ENCODE measurements around the gene SAFB. TPM values are rescaled to one million over a fixed set of nuclear protein-coding genes. Genes with fewer than 3 reads are reported as not detected.

Gene SAFB
- total RNA-seq, 4 donors from 2014 or later = 90.5 to 368 (median 185) TPM

- DNase-seq = no peak
- peaks cover 0 to 36% (median 9%) of the 10 kb centered on the region in 4 donors for H3K36me3 ChIP-seq
- peaks cover 0 to 25% (median 16%) of the 10 kb centered on the region in 4 donors for H3K4me1 ChIP-seq
- in situ Hi-C loops (cut with MboI; ENCODE audit: low pct_ligation_motif_present in 1 of 4, low pct_unique_long_range_greater_than_20kb in 1 of 4, low sequenced_read_pairs in 3 of 4) (no loop called here), intact Hi-C loops (cut with DNase I; ENCODE audit: low total_unique reads) (no loop called here)
- no peak overlapping the region for H3K27ac ChIP-seq
- no peak overlapping the region for H3K4me3 ChIP-seq
- no peaks in the 10 kb centered on the region for H3K9me3 ChIP-seq
- no peak for TF ChIP-seq POLR2A (IDR thresholded peaks at IDR 0.05)
- TF ChIP-seq EP300 (IDR thresholded peaks at IDR 0.05; ENCODE audit: low read depth) = no peak
- no peak for TF ChIP-seq CTCF (IDR thresholded peaks at IDR 0.05)
- TF ChIP-seq POLR2AphosphoS5 (IDR thresholded peaks at IDR 0.05) = no peak
- 92% methylated on average over 45 of the region's 45 CpGs; no CpG with 5 or more reads in 1 of the 2 donors for WGBS, 2 donors (ENCODE audit: low coverage in 1 of 2)
- no peaks in the 10 kb centered on the region for H3K27me3 ChIP-seq
Measured at GRCh38 chr19:5694167-5694955, 71.5 kb downstream of the SAFB start.

- intact Hi-C loops (cut with DNase I; ENCODE audit: low total_unique reads) (no loop called here), in situ Hi-C loops (cut with MboI; ENCODE audit: low pct_ligation_motif_present in 1 of 4, low pct_unique_long_range_greater_than_20kb in 1 of 4, low sequenced_read_pairs in 3 of 4) (no loop called here)
- peaks cover 0 to 20% (median 15%) of the 10 kb centered on the region in 4 donors for H3K4me1 ChIP-seq
- no peaks in the 10 kb centered on the region for H3K9me3 ChIP-seq
- no peaks in the 10 kb centered on the region for H3K27me3 ChIP-seq
- peaks cover 0 to 36% (median 9%) of the 10 kb centered on the region in 4 donors for H3K36me3 ChIP-seq
- WGBS, 2 donors (ENCODE audit: low coverage in 1 of 2) = 87% methylated on average over 8 of the region's 8 CpGs; no CpG with 5 or more reads in 1 of the 2 donors
- TF ChIP-seq POLR2A (IDR thresholded peaks at IDR 0.05) (no peak), EP300 (IDR thresholded peaks at IDR 0.05; ENCODE audit: low read depth) (no peak), POLR2AphosphoS5 (IDR thresholded peaks at IDR 0.05) (no peak), CTCF (IDR thresholded peaks at IDR 0.05) (no peak)
- no peak for DNase-seq
- H3K4me3 ChIP-seq = no peak overlapping the region
- no peak overlapping the region for H3K27ac ChIP-seq
Measured at GRCh38 chr19:5694956-5695648, 72.2 kb downstream of the SAFB start.

GRCh38 chr19:5695649-5696195 is 72.8 kb downstream of the SAFB start:
- Histone ChIP-seq H3K4me3 (no peak overlapping the region), H3K4me1 (peaks cover 0 to 19% (median 15%) of the 10 kb centered on the region in 4 donors), H3K27me3 (no peaks in the 10 kb centered on the region), H3K36me3 (peaks cover 0 to 36% (median 9%) of the 10 kb centered on the region in 4 donors), H3K9me3 (no peaks in the 10 kb centered on the region), H3K27ac (no peak overlapping the region)
- no peak for TF ChIP-seq POLR2A (IDR thresholded peaks at IDR 0.05)
- TF ChIP-seq EP300 (IDR thresholded peaks at IDR 0.05; ENCODE audit: low read depth) = no peak
- TF ChIP-seq CTCF (IDR thresholded peaks at IDR 0.05) = no peak
- TF ChIP-seq POLR2AphosphoS5 (IDR thresholded peaks at IDR 0.05) = no peak
- intact Hi-C loops (cut with DNase I; ENCODE audit: low total_unique reads) = no loop called here
- in situ Hi-C loops (cut with MboI; ENCODE audit: low pct_ligation_motif_present in 1 of 4, low pct_unique_long_range_greater_than_20kb in 1 of 4, low sequenced_read_pairs in 3 of 4) = no loop called here
- WGBS, 2 donors (ENCODE audit: low coverage in 1 of 2) = 80% methylated on average over 27 of the region's 28 CpGs; no CpG with 5 or more reads in 1 of the 2 donors
- no peak for DNase-seq

Measured in transverse colon (tissue), 4 donors.